Stomach (tissue), 9 donors: Measurements from ENCODE around the gene CUEDC1. TPM values are rescaled to one million over a fixed set of nuclear protein-coding genes. Genes with fewer than 3 reads are reported as not detected.
A peak's percentile ranks its signal among the peaks of the same experiment; 100 is the strongest.

ENCODE experiments used
- DNase-seq, 2 donors: peaks; one replicate each; pipeline versions ENCODE4 v3.0.0 to v3.0.0-alpha.2; 2013 to 2019
- H3K27ac ChIP-seq, 5 donors: fragments of 200-600 bp in 4 of 5; sonication (generic) in 4 of 5; one replicate each; pipeline ENCODE4 v1.5.1; 2013 to 2019; ENCODE audit warnings: mild to moderate bottlenecking in 1 of 5, moderate library complexity in 1 of 5
- H3K27me3 ChIP-seq, 3 donors: fragments of 200-600 bp; sonication (generic); one replicate each; pipeline ENCODE4 v1.5.1; 2017 to 2019; ENCODE audit warnings: mixed run types in 1 of 3
- H3K36me3 ChIP-seq, 4 donors: fragments of 200-600 bp; sonication (generic); 1 replicate in 3 of 4; 2 replicates in 1 of 4; pipeline ENCODE4 v1.5.1; 2016 to 2019
- H3K4me1 ChIP-seq, 4 donors: fragments of 200-600 bp; sonication (generic); one replicate each; pipeline ENCODE4 v1.5.1; 2016 to 2019
- H3K4me3 ChIP-seq, 4 donors: fragments of 200-600 bp; sonication (generic) in 3 of 4; one replicate each; pipeline ENCODE4 v1.5.1; 2016 to 2019; ENCODE audit warnings: mild to moderate bottlenecking in 1 of 4
- H3K9me3 ChIP-seq, 4 donors: fragments of 200-600 bp; sonication (generic); one replicate each; pipeline ENCODE4 v1.5.1; 2016 to 2019
- CTCF ChIP-seq, 7 experiments: fragments of 450-650 bp in 4 of 7; fragments of 200-600 bp in 3 of 7; sonication (generic) in 3 of 7; IDR thresholded peaks; one replicate each; pipeline ENCODE4 v1.5.1; 2016 to 2019; ENCODE audit warnings: antibody characterized with exemption in 7 of 7, control low read depth in 2 of 7, mild to moderate bottlenecking in 1 of 7
- EP300 ChIP-seq: sonication (generic); formaldehyde crosslinking; IDR thresholded peaks from one replicate; pipeline ENCODE4 v1.6.1; 2017; ENCODE audit warnings: antibody characterized with exemption
- POLR2A ChIP-seq, 4 donors: fragments of 450-650 bp; IDR thresholded peaks; one replicate each; pipeline ENCODE4 v1.6.1; 2016; ENCODE audit warnings: antibody characterized with exemption in 4 of 4, control low read depth in 2 of 4, mild to moderate bottlenecking in 1 of 4, moderate library complexity in 1 of 4
- POLR2AphosphoS5 ChIP-seq, 3 donors: sonication (generic); formaldehyde crosslinking; IDR thresholded peaks; one replicate each; pipeline ENCODE4 v1.6.1; 2016; ENCODE audit warnings: antibody characterized with exemption in 3 of 3
- WGBS, 5 donors: extraction: QIAGEN DNeasy Blood & Tissue Kit in 3 of 5; methylation state at CpG; one replicate each; pipeline versions ENCODE4 v1.1.5 to v1.1.7; 2013 to 2018; 5-methylcytosine and 5-hydroxymethylcytosine counted together
- intact Hi-C: fragments of 100-400 bp; cut with DNase I; formaldehyde crosslinking; loops from one replicate; pipeline ENCODE4 v1.15.1; 2023; ENCODE audit warnings: low total_unique reads
- polyA plus RNA-seq, 3 donors: library from polyadenylated mRNA; stranded (reverse); fragments of 200-250 nt; gene quantifications; one replicate each; pipeline ENCODE4 v1.2.3, GENCODE V29; 2013
- total RNA-seq, 5 donors: library from RNA; depleted of rRNA; stranded (reverse); fragments of >200 nt; gene quantifications; one replicate each; pipeline versions ENCODE4 v1.1.0 to v1.2.3, GENCODE V29; 2014 to 2016
- donor health status: healthy with polysubstance abuse.
- donor health status: Bipolar disorder and iron deficiency.
- donor health status: healthy.

Gene CUEDC1
- total and polyA plus RNA-seq, 8 donors: 10.5 to 111 (median 21.7) TPM

- no peaks in the 10 kb centered on the region for H3K9me3 ChIP-seq
- 88 to 96% (median 94%) methylated on average over 2 of the region's 2 CpGs for WGBS, 5 donors
- DNase-seq: no peak
- no peaks in the 10 kb centered on the region for H3K27me3 ChIP-seq
- no peak for TF ChIP-seq POLR2AphosphoS5 (IDR thresholded peaks at IDR 0.05)
- TF ChIP-seq CTCF (IDR thresholded peaks at IDR 0.05): no peak
- TF ChIP-seq EP300: no peak
- TF ChIP-seq POLR2A (IDR thresholded peaks at IDR 0.05): no peak
- H3K36me3 ChIP-seq: peaks cover 17 to 36% (median 28%) of the 10 kb centered on the region in 4 donors
- intact Hi-C loops: no loop called here
- no peak overlapping the region for H3K4me3 ChIP-seq
- H3K27ac ChIP-seq: peak overlapping the region; percentile 64 to 89 (median 73)
- H3K4me1 ChIP-seq: peaks cover 13 to 70% (median 42%) of the 10 kb centered on the region in 4 donors
These were observed 119.8 kb downstream of the CUEDC1 start for GRCh38 chr17:57835333-57835900.

GRCh38 chr17:57834146-57834741, 121.0 kb downstream of the CUEDC1 start:
- peaks cover 13 to 60% (median 35%) of the 10 kb centered on the region in 4 donors for H3K4me1 ChIP-seq
- TF ChIP-seq POLR2A (IDR thresholded peaks at IDR 0.05) (no peak), EP300 (peak; percentile 77), CTCF (IDR thresholded peaks at IDR 0.05) (peak in 2 of 7 experiments; percentile 39 to 49), POLR2AphosphoS5 (IDR thresholded peaks at IDR 0.05) (peak; percentile 43 to 84 (median 54))
- DNase-seq: peak; percentile 63 to 91
- WGBS, 5 donors: 28 to 42% (median 36%) methylated on average over 13 of the region's 13 CpGs
- H3K27me3 ChIP-seq: no peaks in the 10 kb centered on the region
- no peak overlapping the region for H3K4me3 ChIP-seq
- peak overlapping the region; percentile 64 to 89 (median 73) for H3K27ac ChIP-seq
- no peaks in the 10 kb centered on the region for H3K9me3 ChIP-seq
- peaks cover 10 to 24% (median 17%) of the 10 kb centered on the region in 4 donors for H3K36me3 ChIP-seq
- intact Hi-C loops: no loop called here

- 3 to 8% (median 6%) methylated on average over 13 of the region's 13 CpGs for WGBS, 5 donors
- peak overlapping the region; percentile 64 to 89 (median 82) for H3K27ac ChIP-seq
These were observed 121.9 kb downstream of the CUEDC1 start for GRCh38 chr17:57833179-57833939.

More at GRCh38 chr17:57833179-57833939, 121.9 kb downstream of the CUEDC1 start:
- peak; percentile 75 to 92 for DNase-seq
- no peaks in the 10 kb centered on the region for H3K27me3 ChIP-seq
- H3K36me3 ChIP-seq: peaks cover under 1 to 15% (median 8%) of the 10 kb centered on the region in 4 donors
- peak overlapping the region; percentile 38 to 44 (median 40) for H3K4me3 ChIP-seq
- H3K4me1 ChIP-seq: peaks cover 13 to 52% (median 26%) of the 10 kb centered on the region in 4 donors
- intact Hi-C loops: no loop called here
- no peaks in the 10 kb centered on the region for H3K9me3 ChIP-seq
- TF ChIP-seq CTCF (IDR thresholded peaks at IDR 0.05) (peak in 5 of 7 experiments; percentile 75 to 91 (median 81)), POLR2AphosphoS5 (IDR thresholded peaks at IDR 0.05) (peak in 1 of 3 donors; percentile 13), POLR2A (IDR thresholded peaks at IDR 0.05) (no peak), EP300 (no peak)
